Prostate gland (tissue), 2 donors: ENCODE measurements around the gene PWWP2B.

ENCODE experiments used
- POLR2A ChIP-seq: fragments of 450-650 bp; IDR thresholded peaks from one replicate; pipeline ENCODE4 v1.6.1; 2016; ENCODE audit warnings: antibody characterized with exemption, mild to moderate bottlenecking
- TF ChIP-seq, protein P1 (sequence below), 4 experiments: fragments of 200-600 bp in 2 of 4; fragments of 450-650 bp in 2 of 4; sonication (generic) in 2 of 4; IDR thresholded peaks; 1 replicate in 3 of 4; 2 replicates in 1 of 4; pipeline ENCODE4 v1.5.1; 2016 to 2019; ENCODE audit warnings: antibody characterized with exemption in 4 of 4, mild to moderate bottlenecking in 2 of 4, moderate library complexity in 2 of 4

GRCh38 chr10:132438091-132439024 lies 41.4 kb downstream of the PWWP2B start:
- TF ChIP-seq, protein P1, sequence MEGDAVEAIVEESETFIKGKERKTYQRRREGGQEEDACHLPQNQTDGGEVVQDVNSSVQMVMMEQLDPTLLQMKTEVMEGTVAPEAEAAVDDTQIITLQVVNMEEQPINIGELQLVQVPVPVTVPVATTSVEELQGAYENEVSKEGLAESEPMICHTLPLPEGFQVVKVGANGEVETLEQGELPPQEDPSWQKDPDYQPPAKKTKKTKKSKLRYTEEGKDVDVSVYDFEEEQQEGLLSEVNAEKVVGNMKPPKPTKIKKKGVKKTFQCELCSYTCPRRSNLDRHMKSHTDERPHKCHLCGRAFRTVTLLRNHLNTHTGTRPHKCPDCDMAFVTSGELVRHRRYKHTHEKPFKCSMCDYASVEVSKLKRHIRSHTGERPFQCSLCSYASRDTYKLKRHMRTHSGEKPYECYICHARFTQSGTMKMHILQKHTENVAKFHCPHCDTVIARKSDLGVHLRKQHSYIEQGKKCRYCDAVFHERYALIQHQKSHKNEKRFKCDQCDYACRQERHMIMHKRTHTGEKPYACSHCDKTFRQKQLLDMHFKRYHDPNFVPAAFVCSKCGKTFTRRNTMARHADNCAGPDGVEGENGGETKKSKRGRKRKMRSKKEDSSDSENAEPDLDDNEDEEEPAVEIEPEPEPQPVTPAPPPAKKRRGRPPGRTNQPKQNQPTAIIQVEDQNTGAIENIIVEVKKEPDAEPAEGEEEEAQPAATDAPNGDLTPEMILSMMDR (IDR thresholded peaks at IDR 0.05): no peak
- no peak for TF ChIP-seq POLR2A
